ENCODE data around the gene GAREM2. TPM values are rescaled to one million over a fixed set of nuclear protein-coding genes. Genes with fewer than 3 reads are reported as not detected.

The GAREM2 gene
- 0.20 and 0.25 TPM in 2 replicates for total RNA-seq

GRCh38 chr2:26172871-26173775 lies at the start of gene GAREM2:
Gene GAREM2 (plus strand): TSS chr2:26173088. CDS start chr2:26173221, 133 bp downstream.

Other genes with a start within 250 kb of the GAREM2 start
- gene KIF3C, start 190.6 kb upstream of the GAREM2 start, total RNA-seq = 10.2 and 10.4 TPM in 2 replicates
- 93.2 and 93.3 TPM in 2 replicates for gene RAB10, start 139.0 kb upstream of the GAREM2 start, total RNA-seq
- gene HADHA, start 71.5 kb downstream of the GAREM2 start, total RNA-seq = 144 and 159 TPM in 2 replicates
- gene HADHB, start 71.9 kb downstream of the GAREM2 start, total RNA-seq = 83.3 and 96.9 TPM in 2 replicates
- gene SELENOI, start 173.1 kb downstream of the GAREM2 start, total RNA-seq = 10.1 and 10.5 TPM in 2 replicates
- 0.05 and 0.20 TPM in 2 replicates for gene ADGRF3, start 173.7 kb downstream of the GAREM2 start, total RNA-seq
- gene DRC1, start 228.8 kb downstream of the GAREM2 start, total RNA-seq = 0.13 TPM in 1 of 2 replicates, not detected in the other